CD14-positive monocyte (primary cell): Measurements from ENCODE around the gene RNF126. TPM values are rescaled to one million over a fixed set of nuclear protein-coding genes. Genes with fewer than 3 reads are reported as not detected.
"Not testable (repeated sequence)": the region's sequence is repeated elsewhere in the genome, so short reads cannot be mapped to it uniquely, and the experiment has no call there.

Source experiments
- DNase-seq, 3 donors: peaks; one replicate each; pipeline ENCODE4 v3.0.0-alpha.2; 2011 to 2022
- H2AFZ ChIP-seq: 2 replicates; pipeline ENCODE4 v1.6.0; 2012; ENCODE audit warnings: mild to moderate bottlenecking, low read depth, low read length, inconsistent platforms; ENCODE audit not compliant: insufficient read depth, poor library complexity, severe bottlenecking
- H3K27ac ChIP-seq, 2 donors: 1 replicate in 1 of 2; 2 replicates in 1 of 2; pipeline ENCODE4 v1.5.1; 2012 to 2013; ENCODE audit warnings: low read length in 2 of 2, control low read depth in 1 of 2, inconsistent platforms in 1 of 2, low read depth in 1 of 2, mild to moderate bottlenecking in 1 of 2
- H3K27me3 ChIP-seq, 2 donors: one replicate each; pipeline versions ENCODE4 v1.6.0 to v1.6.1; 2011 to 2013; ENCODE audit warnings: low read length in 2 of 2; ENCODE audit not compliant: control insufficient read depth in 2 of 2, insufficient read depth in 2 of 2
- H3K36me3 ChIP-seq, 2 donors: replicated peaks in 1 of 2; 1 replicate in 1 of 2; 2 replicates in 1 of 2; pipeline versions ENCODE4 v1.5.1 to v1.6.1; 2012 to 2013; ENCODE audit warnings: low read length in 2 of 2, control low read depth in 1 of 2, inconsistent platforms in 1 of 2, mild to moderate bottlenecking in 1 of 2; ENCODE audit not compliant: insufficient read depth in 2 of 2, control insufficient read depth in 1 of 2
- H3K4me1 ChIP-seq, 2 donors: 1 replicate in 1 of 2; 2 replicates in 1 of 2; pipeline versions ENCODE4 v1.5.1 to v1.6.1; 2012 to 2013; ENCODE audit warnings: low read length in 2 of 2, control low read depth in 1 of 2, inconsistent platforms in 1 of 2, mild to moderate bottlenecking in 1 of 2, moderate library complexity in 1 of 2; ENCODE audit not compliant: insufficient read depth in 2 of 2, control insufficient read depth in 1 of 2
- H3K4me2 ChIP-seq: replicated peaks from 2 replicates; pipeline ENCODE3; 2012; ENCODE audit warnings: low read length, moderate library complexity, mild to moderate bottlenecking; ENCODE audit not compliant: poor library complexity, severe bottlenecking; ENCODE audit errors: extremely low read depth
- H3K4me3 ChIP-seq, 3 experiments: fragments of 200-600 bp in 1 of 3; sonication (generic) in 1 of 3; replicated peaks in 1 of 3; 1 replicate in 2 of 3; 2 replicates in 1 of 3; pipeline ENCODE4 v1.5.1; 2011 to 2013; ENCODE audit warnings: low read length in 3 of 3, mild to moderate bottlenecking in 3 of 3, control low read depth in 2 of 3, low read depth in 2 of 3, inconsistent platforms in 1 of 3, moderate library complexity in 1 of 3
- H3K79me2 ChIP-seq: 2 replicates; pipeline ENCODE4 v1.6.0; 2012; ENCODE audit warnings: mild to moderate bottlenecking, control low read depth, inconsistent platforms, low read length, moderate library complexity; ENCODE audit not compliant: insufficient read depth
- H3K9ac ChIP-seq: 2 replicates; pipeline ENCODE4 v1.6.0; 2017; ENCODE audit warnings: low read length, mild to moderate bottlenecking; ENCODE audit not compliant: insufficient read depth, poor library complexity, severe bottlenecking
- H3K9me3 ChIP-seq, 2 donors: replicated peaks in 1 of 2; 1 replicate in 1 of 2; 2 replicates in 1 of 2; pipeline versions ENCODE4 v1.5.1 to v1.6.1; 2012 to 2013; ENCODE audit warnings: low read length in 2 of 2, control low read depth in 1 of 2; ENCODE audit not compliant: control insufficient read depth in 1 of 2, insufficient read depth in 1 of 2
- H4K20me1 ChIP-seq: 2 replicates; pipeline ENCODE4 v1.6.0; 2012; ENCODE audit warnings: mild to moderate bottlenecking, low read length, control low read depth, moderate library complexity; ENCODE audit not compliant: insufficient read depth
- H3K27ac Mint-ChIP-seq, 7 donors: one replicate each; pipeline ENCODE4 v1.8.0; 2020; ENCODE audit warnings: mild to moderate bottlenecking in 7 of 7, mixed read lengths in 7 of 7, moderate library complexity in 6 of 7, inconsistent platforms in 2 of 7
- H3K27me3 Mint-ChIP-seq, 3 donors: one replicate each; pipeline ENCODE4 v1.8.0; 2021 to 2022; ENCODE audit warnings: low read depth in 3 of 3, mild to moderate bottlenecking in 3 of 3, mixed read lengths in 3 of 3, moderate library complexity in 3 of 3, inconsistent platforms in 1 of 3
- H3K36me3 Mint-ChIP-seq, 2 donors: one replicate each; pipeline ENCODE4 v1.8.0; 2020; ENCODE audit warnings: mixed read lengths in 2 of 2, inconsistent platforms in 1 of 2, mild to moderate bottlenecking in 1 of 2
- H3K4me1 Mint-ChIP-seq: one replicate; pipeline ENCODE4 v1.8.0; 2020; ENCODE audit warnings: mild to moderate bottlenecking, mixed read lengths
- H3K4me3 Mint-ChIP-seq, 2 donors: one replicate each; pipeline ENCODE4 v1.8.0; 2020; ENCODE audit warnings: mild to moderate bottlenecking in 2 of 2, mixed read lengths in 2 of 2, moderate library complexity in 1 of 2
- H3K9me3 Mint-ChIP-seq, 7 donors: one replicate each; pipeline ENCODE4 v1.8.0; 2020 to 2022; ENCODE audit warnings: mixed read lengths in 7 of 7, mild to moderate bottlenecking in 6 of 7, moderate library complexity in 6 of 7, inconsistent platforms in 2 of 7
- WGBS: methylation state at CpG from one replicate; pipeline ENCODE4 v1.1.5; 2013; ENCODE audit warnings: missing lambda C conversion rate; ENCODE audit not compliant: insufficient coverage; 5-methylcytosine and 5-hydroxymethylcytosine counted together
- intact Hi-C, 2 donors: fragments of 100-400 bp; cut with micrococcal nuclease; formaldehyde crosslinking; loops; one replicate each; pipeline versions ENCODE4 v1.15.0 to v1.15.1; 2023
- polyA plus RNA-seq, 3 donors: library from polyadenylated mRNA; depleted of rRNA in 1 of 3; unstranded in 2 of 3; stranded (reverse) in 1 of 3; fragments of 300-500 nt in 2 of 3; fragments of >200 nt in 1 of 3; fragmentation: Illumina TruSeq in 2 of 3; gene quantifications; 1 replicate in 2 of 3; 2 replicates in 1 of 3; pipeline ENCODE4 v1.2.3, GENCODE V29; 2012 to 2021
- TF ChIP-seq, protein P1 (sequence below): fragments of 200-600 bp; IDR thresholded peaks from one replicate; pipeline ENCODE4 v1.8.0; 2022; ENCODE audit warnings: antibody characterized with exemption, mild to moderate bottlenecking

RNF126 gene
- polyA plus RNA-seq, 3 donors: 29.1 to 51.6 (median 31.6) TPM

DNA sequence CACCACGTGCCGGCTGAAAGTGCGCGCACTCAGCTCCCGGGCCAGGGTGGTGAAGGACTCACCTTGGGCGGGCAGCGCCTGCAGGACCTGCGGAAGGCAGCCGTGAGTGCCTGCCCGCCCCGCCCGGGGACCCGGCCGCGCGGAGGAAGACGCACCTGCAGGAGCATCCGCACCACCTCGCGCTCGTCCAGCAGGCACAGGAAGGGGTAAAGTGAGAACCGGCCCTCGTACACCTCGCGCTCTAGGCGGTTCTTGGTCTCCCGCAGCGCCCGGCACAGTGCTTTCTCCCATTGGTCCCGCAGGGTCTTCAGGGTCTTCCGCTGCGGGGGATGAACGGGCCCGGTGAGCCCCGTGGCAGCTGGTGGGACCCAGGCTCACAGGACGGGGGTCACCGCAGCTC, 40.3 kb downstream of the RNF126 start:
- no peaks in the 10 kb centered on the region for H3K9me3 ChIP-seq
- H3K27me3 ChIP-seq: no peaks in the 10 kb centered on the region
- no peak for DNase-seq
- no peaks in the 10 kb centered on the region for H3K4me1 ChIP-seq
- H3K4me2 ChIP-seq: no peak overlapping the region
- H3K36me3 Mint-ChIP-seq: peaks cover 38 to 68% of the 10 kb centered on the region in 2 donors
- H2AFZ ChIP-seq: no peak overlapping the region
- H3K27ac Mint-ChIP-seq: no peak overlapping the region
- 98% methylated on average over 37 of the region's 37 CpGs for WGBS
- no peaks in the 10 kb centered on the region for H3K4me1 Mint-ChIP-seq
- no peak overlapping the region for H3K27ac ChIP-seq
- TF ChIP-seq, protein P1, sequence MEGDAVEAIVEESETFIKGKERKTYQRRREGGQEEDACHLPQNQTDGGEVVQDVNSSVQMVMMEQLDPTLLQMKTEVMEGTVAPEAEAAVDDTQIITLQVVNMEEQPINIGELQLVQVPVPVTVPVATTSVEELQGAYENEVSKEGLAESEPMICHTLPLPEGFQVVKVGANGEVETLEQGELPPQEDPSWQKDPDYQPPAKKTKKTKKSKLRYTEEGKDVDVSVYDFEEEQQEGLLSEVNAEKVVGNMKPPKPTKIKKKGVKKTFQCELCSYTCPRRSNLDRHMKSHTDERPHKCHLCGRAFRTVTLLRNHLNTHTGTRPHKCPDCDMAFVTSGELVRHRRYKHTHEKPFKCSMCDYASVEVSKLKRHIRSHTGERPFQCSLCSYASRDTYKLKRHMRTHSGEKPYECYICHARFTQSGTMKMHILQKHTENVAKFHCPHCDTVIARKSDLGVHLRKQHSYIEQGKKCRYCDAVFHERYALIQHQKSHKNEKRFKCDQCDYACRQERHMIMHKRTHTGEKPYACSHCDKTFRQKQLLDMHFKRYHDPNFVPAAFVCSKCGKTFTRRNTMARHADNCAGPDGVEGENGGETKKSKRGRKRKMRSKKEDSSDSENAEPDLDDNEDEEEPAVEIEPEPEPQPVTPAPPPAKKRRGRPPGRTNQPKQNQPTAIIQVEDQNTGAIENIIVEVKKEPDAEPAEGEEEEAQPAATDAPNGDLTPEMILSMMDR: no peak
- H3K36me3 ChIP-seq: peaks cover 51 to 69% of the 10 kb centered on the region in 2 donors
- no peaks in the 10 kb centered on the region for H3K79me2 ChIP-seq
- no peak overlapping the region for H3K9ac ChIP-seq
- H3K4me3 ChIP-seq: no peak overlapping the region
- peaks cover 0 to 19% (median 0%) of the 10 kb centered on the region in 7 donors for H3K9me3 Mint-ChIP-seq
- H3K27me3 Mint-ChIP-seq: peaks cover 0 to 2% (median 0%) of the 10 kb centered on the region in 3 donors
- no peaks in the 10 kb centered on the region for H4K20me1 ChIP-seq
- intact Hi-C loops: no loop called here
- no peak overlapping the region for H3K4me3 Mint-ChIP-seq

DNA sequence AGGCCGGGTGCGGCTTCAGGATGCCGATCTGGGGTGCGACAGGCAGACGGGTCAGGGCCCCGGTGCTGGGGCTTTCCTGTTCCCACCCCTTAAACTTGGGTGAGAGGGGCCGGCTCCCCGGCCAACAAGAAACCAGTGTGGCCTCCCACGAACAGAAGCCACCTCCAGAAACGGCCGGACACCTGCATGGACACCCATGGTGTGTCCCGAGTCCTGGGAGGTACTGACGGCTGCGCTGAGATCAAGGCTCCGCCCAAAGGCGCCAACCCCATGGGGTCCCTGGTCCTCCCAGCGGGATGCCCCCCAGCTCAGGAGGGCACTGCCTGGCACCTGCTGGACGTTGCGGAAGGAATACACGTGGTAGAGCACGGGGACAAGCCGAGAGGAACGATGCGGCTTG, 41.2 kb downstream of the RNF126 start:
- Mint-ChIP-seq H3K4me1 (no peaks in the 10 kb centered on the region), H3K27ac (no peak overlapping the region), H3K36me3 (peaks cover 43 to 67% of the 10 kb centered on the region in 2 donors), H3K27me3 (peaks cover 0 to 3% (median 2%) of the 10 kb centered on the region in 3 donors), H3K4me3 (no peak overlapping the region), H3K9me3 (peaks cover 0 to 19% (median 0%) of the 10 kb centered on the region in 7 donors)
- H3K79me2 ChIP-seq: no peaks in the 10 kb centered on the region
- no peaks in the 10 kb centered on the region for H3K9me3 ChIP-seq
- H3K9ac ChIP-seq: no peak overlapping the region
- H3K4me1 ChIP-seq: no peaks in the 10 kb centered on the region
- H3K4me2 ChIP-seq: no peak overlapping the region
- DNase-seq: no peak
- WGBS: 97% methylated on average over 17 of the region's 24 CpGs
- no peaks in the 10 kb centered on the region for H3K27me3 ChIP-seq
- H3K27ac ChIP-seq: no peak overlapping the region
- peaks cover 53 to 69% of the 10 kb centered on the region in 2 donors for H3K36me3 ChIP-seq
- intact Hi-C loops: no loop called here
- H3K4me3 ChIP-seq: no peak overlapping the region
- H4K20me1 ChIP-seq: no peaks in the 10 kb centered on the region
- TF ChIP-seq, protein P1: no peak
- no peak overlapping the region for H2AFZ ChIP-seq

DNA sequence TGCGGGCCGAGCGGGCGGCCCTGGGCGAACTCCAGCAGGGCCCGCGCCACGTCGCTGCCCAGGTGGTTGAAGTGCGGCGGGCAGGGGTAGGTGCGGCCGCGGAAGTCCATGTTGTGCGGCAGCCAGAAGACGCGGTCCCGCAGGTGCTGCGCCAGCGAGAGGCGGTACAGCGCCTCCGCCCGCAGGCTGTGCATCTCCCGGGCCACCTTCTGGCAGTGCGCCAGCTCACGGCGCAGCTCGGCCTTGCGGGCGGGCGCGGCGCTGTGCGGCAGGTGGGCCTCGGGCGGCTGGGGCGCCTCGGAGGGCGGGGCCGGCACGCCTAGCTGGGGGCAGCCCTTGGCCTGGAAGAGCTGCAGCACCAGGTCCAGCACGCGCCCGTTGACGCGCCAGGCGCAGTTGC, 41.8 kb downstream of the RNF126 start:
- H3K9me3 Mint-ChIP-seq: peaks cover 0 to 19% (median 0%) of the 10 kb centered on the region in 7 donors
- H3K4me3 ChIP-seq, H3K27me3 ChIP-seq, DNase-seq, H3K4me2 ChIP-seq, H2AFZ ChIP-seq, H3K4me1 Mint-ChIP-seq, H3K27me3 Mint-ChIP-seq, intact Hi-C loops, H3K79me2 ChIP-seq, H3K4me3 Mint-ChIP-seq, H3K9me3 ChIP-seq, H3K27ac Mint-ChIP-seq, H4K20me1 ChIP-seq, H3K9ac ChIP-seq, H3K27ac ChIP-seq, H3K4me1 ChIP-seq: not testable (repeated sequence)
- H3K36me3 ChIP-seq: peaks cover 53 to 69% of the 10 kb centered on the region in 2 donors
- H3K36me3 Mint-ChIP-seq: peaks cover 42 to 62% of the 10 kb centered on the region in 2 donors
- WGBS: over 99% methylated on average over 47 of the region's 48 CpGs
